T-helper 22 cell (primary cell): ENCODE measurements around the gene FAM240B.

Source experiments
- DNase-seq: peaks from one replicate; pipeline ENCODE4 v3.0.0-alpha.2; 2020; ENCODE audit warnings: low read depth

FAM240B gene

DNA sequence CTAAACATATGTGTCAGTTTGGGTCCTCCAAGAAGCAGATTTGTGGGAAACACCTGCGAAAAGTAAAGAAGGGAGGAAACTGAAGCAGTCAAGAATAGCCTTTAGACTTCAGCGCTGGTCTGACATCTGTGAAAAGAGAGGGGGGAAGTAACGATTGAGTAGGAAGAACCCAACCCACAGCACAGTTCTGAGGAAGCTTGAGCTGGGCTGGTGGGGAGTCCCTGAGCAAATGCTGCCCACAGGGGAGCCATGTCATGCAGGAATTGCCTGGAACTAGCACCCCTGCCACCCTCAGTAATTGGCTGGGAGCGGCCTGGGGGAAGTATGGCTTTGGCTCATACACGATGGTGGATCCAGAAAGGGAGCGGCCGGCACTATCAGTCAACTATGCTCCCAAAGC, 20.6 kb downstream of the FAM240B start:
- DNase-seq = no peak

DNA sequence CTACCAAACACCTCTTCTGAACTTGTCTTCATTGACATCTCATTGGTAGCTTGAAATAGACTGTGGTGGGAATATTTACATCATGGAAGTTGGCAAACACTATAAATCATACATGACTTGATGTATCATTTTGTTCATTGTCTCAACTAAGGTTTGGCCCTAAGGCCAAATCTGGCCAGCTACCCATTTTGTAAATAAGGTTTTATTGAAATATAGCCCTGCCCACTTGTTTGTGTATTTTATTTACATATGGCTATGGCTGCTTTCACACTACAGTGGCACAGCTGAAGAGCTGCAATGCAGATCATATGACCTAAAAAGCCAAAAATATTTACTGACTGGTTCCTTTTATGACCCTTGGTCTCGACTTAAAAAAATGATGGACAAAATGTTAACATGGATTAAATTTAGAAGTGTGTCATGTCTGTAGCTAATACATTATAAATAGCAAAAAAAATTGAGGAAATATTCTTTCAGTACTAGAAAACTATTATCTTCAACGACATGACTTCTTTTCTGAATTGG, 22.1 kb downstream of the FAM240B start:
- no peak for DNase-seq

DNA sequence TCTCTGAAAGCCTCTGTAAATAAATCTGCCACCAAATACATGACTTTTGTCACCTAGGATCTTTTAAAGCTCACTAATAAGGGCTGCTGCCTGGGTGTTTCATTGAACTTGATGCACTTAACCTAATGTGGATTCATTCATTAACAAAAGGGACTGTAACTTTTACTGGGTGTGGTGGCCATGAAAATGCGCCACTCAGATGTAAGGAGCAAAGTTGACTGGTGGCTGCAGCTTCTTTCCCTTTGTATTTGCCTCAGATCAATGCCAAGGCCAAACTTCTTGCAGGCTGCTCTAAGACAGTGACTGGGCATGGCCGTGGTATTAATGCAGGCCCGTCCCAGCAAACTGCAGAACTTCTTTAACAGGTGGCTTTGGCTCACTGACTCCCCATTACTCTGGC, 22.9 kb downstream of the FAM240B start:
- no peak for DNase-seq

DNA sequence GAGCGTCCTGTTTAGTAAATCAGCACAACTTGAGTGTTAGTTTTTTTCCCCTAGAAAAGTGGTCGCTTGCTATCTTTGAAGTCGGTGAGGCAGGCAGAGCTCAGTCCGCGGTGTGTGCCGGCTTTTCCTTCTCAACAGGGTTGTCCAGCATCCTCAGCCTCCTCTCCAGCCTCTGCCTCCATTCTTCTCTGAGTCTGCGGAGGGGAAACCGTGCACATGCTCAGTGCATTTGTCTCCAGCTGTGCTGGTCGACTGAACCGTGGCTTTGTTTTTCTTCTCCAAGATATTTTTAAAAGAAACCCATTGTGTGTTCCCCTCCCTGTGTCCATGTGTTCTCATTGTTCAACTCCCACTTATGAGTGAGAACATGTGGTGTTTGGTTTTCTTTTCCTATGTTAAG, 25.3 kb downstream of the FAM240B start:
- DNase-seq = no peak

DNA sequence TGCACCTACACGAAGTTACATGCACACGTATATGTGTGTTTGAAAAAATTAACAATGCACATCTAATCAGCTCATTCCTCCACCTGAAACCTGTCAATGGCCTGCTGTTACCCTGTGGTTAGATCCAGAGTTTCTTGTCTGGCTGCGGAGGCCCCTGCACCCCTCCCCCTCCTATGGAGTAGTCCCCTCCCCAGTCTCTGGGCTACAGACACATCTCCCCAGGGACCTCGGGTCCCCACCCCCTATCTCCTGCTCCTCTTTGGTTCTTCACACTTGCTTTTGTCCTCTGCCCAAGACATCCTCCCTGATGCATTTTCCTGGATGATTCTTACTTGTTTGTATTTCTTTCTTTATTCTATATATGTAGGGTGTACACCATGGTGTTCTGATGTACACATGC, 27.2 kb downstream of the FAM240B start:
- no peak for DNase-seq

DNA sequence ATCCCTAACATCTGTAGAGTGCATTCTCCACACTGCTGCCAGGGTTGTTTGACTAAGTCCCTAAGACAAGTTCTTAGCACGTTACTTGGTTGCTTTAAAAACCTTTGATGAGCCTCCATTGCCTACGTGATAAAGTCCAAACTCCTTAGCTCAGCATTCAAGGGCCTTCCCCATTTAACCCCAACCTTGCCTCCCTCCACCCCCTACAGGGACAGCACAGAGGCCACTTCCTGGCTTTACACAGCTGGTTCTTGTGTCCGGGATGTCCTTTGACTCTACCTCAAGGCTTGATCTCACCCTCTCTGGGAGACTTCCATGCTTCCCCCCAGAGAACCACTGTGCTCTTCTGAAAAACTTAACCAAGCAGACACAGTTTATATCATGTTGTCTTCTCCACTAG, 29.4 kb downstream of the FAM240B start:
- no peak for DNase-seq

DNA sequence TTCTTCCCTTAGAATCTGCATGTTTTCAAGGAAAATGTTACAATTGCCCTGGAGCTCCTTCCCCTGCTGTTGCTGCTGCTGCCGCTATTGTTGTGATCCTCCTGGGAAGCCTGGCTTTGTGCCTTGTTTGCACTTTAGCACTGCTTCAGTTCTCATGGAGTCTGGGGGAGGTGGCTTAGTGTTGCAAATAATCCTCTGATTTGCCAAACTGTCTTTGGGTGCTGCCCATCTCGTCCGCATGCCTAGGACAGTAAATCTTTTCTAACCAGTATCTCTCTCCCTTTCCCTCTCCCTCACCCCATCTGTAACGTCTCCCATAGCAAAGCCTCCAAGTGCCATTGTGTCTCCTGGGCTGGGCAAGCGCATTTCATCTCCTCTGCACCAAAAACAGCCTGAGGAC, 30.3 kb downstream of the FAM240B start:
- DNase-seq = no peak

DNA sequence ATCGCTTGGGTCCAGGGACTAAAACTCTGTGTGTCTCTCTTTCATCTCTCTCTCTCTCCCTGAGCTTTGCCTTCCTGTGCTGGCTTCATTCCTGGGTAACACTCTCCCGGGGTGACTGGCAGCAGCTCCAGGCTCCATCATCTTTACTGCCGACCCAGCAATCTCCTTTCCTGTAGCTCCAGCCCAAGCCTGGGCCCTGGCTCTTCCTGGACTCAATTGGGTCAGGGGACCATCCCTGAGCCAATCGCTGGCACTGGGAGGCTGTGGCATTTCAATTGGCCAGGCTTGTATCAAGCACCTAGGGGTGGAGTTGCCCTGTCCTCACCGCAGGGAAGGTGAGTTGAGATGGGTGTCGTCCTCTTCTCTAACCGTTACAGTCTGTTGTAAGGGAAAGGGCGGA, 31.9 kb downstream of the FAM240B start:
- DNase-seq = no peak

DNA sequence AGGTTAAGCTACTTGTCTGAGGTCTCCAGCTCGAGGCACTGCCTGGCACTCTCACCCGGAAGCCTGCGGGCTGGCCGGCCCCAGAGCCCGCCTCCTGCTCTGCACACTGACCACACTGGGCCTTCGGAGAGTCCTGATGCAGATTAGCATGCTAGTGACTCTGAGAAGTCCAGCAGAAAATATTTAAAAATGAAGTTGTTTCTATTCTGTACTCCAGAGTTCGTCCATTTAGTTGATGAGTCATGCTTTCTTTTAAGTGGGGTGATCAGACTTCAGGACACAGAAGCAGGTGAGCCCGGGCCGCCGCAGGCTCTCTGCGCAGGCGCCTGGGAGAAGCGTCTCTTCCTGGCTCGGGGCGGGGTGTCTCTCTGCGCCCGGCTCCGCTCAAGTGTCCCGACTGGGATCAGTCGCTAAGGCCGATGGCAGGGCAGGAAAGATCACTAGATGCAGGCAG, 32.5 kb downstream of the FAM240B start:
- no peak for DNase-seq

DNA sequence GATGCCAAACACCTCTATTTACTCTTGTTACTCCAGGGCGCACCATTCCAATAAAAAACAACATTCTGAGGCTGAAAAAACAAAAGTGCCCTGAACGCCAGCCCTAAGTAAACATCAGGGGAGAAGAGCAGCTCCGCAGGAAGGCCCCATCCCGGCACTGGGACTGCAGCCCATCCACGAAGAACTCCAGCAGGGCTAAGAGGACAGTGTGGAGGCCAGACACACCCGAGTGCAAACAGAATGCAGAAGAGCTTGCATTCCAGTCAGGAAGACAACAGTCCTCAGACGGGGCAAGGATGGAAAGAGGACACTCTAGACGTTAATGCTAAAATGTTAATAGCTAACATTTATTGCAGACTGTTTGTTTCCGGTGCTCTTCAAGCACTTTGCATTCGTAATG, 33.0 kb downstream of the FAM240B start:
- DNase-seq = no peak

DNA sequence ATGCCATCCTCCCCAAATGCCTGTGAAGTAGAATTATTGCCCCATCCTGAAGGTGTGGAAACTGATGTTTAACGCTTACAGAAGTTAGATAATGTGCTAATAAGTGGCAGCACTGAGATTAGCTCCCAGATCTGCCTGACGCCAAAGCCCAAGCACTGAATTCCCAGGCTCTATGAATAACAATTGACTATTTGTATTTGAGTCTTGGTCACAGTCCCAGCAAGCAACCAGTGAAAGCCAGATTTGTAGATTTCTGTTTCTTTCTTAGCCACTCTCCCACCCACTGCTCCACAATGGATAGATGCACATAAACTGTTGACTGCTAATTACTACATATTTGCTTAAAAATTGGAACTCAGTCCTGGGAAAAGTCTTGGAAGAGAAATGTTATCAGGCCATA, 34.4 kb downstream of the FAM240B start:
- no peak for DNase-seq

DNA sequence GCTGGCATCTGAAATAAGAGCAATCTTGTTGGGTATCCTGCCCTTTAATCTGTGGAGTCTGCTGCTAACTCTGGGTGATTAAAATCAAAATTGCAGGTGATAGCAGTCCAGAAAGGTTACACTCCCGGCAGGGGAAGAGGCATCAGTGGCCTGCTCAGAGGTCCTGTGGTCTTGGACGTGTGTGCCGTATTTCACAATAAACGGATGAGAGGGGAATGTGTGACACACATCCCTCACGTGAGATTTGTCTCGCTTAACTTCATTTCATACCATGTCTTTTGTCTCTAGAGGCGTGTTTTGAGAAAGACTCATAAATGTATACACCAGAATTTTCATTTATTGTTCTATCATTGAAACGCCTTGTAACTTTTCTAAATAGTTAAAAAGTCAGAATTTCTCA, 36.6 kb downstream of the FAM240B start:
- DNase-seq = no peak

DNA sequence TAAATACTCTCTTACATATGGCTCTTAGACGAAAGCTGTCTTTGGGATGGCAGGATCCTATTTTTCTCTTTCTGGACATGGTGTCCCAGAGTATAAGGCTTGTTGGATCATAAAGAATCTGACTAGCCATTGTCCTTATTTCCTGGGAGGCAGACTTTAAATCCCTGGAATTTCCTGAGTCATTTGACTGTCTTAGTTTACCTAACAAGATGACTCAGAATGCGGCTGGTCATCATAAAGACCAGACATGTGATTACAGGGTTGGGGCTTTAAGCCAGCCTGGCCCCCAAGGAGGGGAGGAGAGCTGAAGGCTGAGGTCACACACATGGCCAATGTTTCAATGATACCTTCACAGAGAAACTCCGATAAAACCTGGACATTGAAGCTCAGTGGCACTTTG, 37.2 kb downstream of the FAM240B start:
- no peak for DNase-seq

DNA sequence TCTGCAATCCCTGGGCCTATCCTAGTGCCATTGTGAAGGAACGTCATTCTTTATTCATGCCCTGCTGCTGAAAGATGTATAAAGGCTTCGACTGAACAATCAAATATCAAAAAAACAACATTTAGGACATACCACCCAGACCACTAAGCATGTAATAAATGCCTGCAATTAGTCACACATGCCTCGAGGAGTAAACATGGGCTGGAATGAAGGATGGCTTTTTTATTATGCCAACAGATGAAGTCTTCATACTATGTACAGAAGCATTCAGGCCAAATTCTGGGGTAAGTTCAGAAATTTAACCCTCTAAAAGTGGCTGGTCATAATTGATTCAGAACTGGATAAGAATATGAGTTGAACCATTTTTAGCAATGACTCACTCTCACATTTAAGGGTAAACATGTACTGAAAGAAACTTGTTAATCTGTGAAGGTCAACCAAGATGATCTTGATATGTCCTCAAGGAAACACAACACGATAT, 38.1 kb downstream of the FAM240B start:
- no peak for DNase-seq

DNA sequence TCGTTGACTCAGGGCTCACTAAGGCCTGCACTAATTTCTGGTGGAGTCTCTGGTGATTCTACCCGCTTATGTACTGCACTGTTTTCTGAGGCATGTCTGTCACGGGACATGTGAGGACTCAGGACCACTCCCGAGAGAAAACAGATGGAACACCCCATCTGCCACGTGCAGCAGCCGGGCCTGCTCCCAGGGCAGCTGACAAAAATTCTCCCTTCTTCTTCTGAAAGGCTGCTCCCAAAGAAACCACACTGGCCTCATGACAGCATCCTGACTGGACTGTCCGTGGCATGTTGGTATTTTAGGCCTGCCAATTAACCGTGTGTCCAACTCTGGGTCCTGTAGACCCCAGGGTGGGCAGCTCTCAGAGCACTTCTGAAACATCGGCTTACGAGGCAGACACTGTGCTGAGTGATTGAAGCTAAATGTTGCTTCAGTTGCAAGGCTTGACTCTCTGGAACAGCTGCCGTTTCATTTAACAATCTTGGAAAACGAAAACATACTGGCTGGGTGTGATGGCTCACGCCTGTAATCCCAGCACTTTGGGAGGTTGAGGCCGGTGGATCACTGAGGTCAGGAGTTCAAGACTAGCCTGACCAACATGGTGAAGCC, 39.0 kb downstream of the FAM240B start:
- no peak for DNase-seq

DNA sequence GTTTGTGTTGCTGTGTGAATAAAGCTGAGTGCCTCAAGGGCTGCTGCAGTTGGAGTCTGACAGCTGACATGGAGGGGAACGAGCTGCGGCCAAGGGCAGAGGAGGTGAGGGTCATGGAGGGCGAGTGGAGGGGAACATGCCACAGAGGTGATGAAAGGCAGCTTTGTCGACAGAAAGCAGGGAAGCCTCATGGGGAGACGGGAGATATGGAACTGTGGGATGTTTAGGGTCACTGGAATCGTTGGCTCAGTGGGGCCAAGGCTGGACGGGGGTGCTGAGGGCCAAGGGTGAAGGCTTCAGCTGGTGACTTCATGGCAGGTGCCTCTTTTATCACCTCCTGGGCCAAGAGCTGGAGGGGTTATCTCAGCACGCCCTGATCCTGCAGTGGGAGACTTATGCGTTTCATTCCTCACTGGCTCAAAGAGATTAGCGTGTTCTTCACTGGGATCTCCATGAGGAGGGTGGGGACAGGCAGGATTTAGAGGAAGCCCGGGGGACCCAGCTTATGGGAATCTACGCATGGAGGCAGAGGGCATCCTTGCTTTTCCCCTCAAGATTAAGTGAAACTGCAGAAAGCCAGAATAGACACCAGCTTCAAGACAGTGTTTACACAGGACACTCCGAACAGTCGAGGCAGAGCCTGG, 42.2 kb downstream of the FAM240B start:
- no peak for DNase-seq

DNA sequence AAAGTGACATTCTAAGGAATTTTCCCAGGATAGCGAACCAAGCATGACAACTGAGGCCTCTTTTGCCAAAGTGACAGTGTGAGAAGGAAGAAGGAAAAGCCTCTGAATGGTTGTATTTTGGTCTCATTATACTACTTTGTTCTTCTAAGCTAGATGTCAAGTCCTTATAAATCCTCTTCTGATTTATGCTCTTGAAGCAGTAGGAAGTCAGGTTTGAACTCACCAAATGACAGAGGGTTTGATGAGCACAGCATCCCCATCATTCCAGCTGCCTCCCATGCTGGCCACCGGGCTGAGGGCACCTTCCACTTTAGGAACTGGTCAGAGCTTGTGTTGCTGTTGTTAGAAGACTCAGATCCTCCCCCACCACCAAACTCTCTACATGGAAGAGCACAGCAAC, 44.1 kb downstream of the FAM240B start:
- DNase-seq = no peak

DNA sequence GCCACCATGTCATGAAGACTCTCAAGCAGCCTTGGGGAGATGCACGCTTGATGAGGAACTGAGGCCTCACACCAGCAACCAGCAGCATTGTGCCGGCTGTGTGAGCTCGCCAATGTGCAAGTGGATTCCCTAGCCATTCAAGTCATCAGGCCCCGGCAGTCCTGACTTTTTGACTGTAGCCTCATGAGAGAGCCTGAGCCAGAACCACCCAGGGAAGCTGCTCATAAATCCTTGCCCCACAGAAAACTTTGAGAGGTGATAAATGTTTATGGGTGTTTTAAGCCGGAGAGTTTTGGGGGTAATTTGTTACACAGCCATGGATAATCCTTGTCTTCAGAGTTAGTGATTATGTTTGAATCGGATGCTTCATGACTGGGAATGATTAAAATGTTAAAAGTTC, 44.7 kb downstream of the FAM240B start:
- no peak for DNase-seq

DNA sequence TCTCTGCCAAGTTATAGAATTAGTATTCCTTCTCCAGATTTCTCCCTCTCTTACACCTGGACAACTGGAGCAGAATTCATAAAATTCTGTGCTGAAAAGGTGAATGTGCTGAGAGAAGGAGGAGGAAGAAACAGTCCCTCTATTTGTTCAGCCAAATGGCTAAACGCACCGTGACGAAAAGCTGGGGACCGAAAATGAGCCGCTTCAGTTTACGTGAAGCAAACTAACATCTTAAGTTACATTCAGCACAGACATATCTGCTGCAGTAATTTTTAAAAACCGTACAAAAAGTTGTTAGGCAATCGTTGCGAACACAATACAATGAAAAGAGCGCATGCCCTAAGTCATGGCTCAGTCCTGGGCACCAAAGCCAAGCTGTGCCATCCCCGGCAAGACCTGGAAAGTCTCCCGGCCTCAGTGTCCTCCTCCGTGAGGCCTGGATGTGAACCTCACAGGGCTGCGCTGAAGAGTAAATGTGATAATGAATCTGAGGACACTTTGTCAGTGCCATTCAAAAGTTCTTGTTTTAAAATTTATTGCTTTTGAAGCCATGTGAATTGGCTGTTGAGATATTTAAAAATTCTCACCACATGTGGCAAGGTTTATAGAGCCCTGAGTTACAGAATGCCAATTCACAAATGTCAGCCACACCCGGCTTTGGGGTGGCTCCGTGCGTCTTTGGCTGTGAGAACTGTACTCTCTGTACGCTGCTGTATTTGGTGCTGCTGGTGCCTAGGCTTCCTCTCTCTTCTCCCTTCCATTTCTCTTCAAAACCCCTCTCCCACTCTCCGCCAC, 46.3 kb downstream of the FAM240B start:
- DNase-seq = no peak

DNA sequence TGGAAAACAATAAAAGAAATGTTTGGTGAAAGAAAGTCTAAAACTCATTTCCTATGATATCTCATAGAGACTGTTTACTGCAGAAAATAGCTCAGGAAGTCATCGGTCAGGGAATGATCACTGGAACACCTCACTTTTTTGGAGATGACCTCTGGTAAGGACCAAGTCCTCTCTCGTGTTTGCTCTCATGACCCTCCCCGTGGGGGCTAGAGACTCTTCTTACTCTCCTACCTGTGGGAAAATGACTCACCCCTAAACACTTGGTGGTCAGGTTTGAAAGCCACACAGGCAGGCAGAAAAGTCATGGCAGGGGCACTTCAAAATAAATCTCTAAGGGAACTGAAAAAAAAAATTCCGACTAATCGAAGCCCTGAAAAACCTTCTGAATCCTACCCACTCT, 48.2 kb downstream of the FAM240B start:
- DNase-seq = no peak

DNA sequence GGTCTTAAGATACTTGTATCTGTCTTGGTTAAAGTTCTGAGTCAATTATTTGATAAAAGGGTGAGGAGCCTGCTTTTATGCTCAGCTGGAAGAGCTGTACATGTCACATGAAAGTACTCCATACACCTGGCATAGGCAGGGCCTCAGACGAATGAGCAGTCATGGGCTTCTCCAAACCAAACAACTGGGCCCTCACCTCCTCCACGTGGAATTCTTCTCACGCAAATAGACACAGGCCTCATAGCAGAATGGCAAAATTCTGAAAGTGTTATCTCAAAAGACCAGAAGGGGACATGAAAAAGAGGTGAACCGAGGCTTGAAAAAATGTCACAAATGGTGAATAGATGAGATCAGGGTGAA, 48.6 kb downstream of the FAM240B start:
- DNase-seq = no peak

DNA sequence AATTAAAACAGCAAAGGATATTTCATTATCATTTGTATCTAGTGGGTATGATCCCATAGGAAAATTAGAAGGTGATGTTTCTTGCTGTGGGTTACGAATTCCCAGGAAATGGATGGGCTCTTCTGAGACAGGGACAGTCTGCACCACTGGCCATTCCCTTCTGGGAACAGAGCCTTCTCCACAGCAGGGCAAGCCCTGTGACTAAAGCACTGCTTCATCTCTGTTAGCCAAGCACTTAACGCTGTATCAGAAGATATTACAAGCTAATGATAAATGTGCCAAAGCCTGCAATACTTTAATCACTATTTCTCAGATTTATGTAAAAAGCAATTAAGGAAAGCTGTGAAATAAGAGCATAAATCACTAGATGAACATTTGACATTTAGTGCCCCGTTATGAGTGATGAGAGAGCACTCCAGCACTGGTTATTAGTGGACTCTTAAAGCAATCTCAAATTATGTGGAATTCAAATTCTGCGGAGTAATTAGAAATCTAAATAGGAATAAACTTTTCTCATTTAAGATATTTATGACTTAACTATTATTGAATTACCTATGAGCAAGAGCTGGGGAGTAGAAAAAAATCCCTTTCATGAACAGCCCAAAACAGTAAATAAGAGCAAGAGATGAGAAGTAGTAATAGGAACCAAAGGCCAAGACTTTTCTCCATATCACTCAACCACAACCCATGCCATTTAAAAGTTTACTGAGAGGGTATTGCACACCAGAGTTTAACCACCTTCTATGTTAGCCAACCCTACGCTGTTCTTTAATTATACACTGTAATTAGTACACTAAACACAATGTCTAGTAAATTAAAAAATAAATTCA, 49.2 kb downstream of the FAM240B start:
- DNase-seq = no peak
